ENCODE measurements around the gene CHRNA4. TPM values are rescaled to one million over a fixed set of nuclear protein-coding genes. Genes with fewer than 3 reads are reported as not detected.

CHRNA4 gene
- total and polyA plus RNA-seq, 2 of the 4 experiments (the other 2 are of a cell fraction), result not detected

- H3K9me1 ChIP-seq (ENCODE audit: insufficient read depth, low read length), result no peaks in the 10 kb centered on the region
- no peak overlapping the region for H3K9ac ChIP-seq (ENCODE audit: low read depth, low read length)
- dilution Hi-C loops (cut with HindIII; ENCODE audit: low sequenced_read_pairs, unreplicated experiment), result no loop called here
- H3K56ac ChIP-seq (ENCODE audit: extremely low read depth, insufficient read depth, low read length), result no peak overlapping the region
- no peak overlapping the region for H3K4me2 ChIP-seq (ENCODE audit: low read depth, low read length)
- ATAC-seq (ENCODE audit: low read depth), result no peak
- intact Hi-C loops (cut with micrococcal nuclease), result no loop called here
- no peak overlapping the region for H4K8ac ChIP-seq (ENCODE audit: low read depth in 2 of 2, low read length in 2 of 2)
- DNase-seq, result no peak
- no peaks in the 10 kb centered on the region for H3K4me1 ChIP-seq (ENCODE audit: control insufficient read depth, insufficient read depth, low read length)
- BruUV-seq (replicated peaks), result no TSS peak
- no peak overlapping the region for H2AK9ac ChIP-seq (replicated peaks; ENCODE audit: low read depth, low read length, poor library complexity)
- no peak overlapping the region for H2BK20ac ChIP-seq (ENCODE audit: low read depth, low read length)
- H3K4ac ChIP-seq (ENCODE audit: low read depth, low read length), result no peak overlapping the region
- no peak overlapping the region for H2AK5ac ChIP-seq (ENCODE audit: low read depth, low read length)
- no peak overlapping the region for H4K91ac ChIP-seq (ENCODE audit: insufficient read depth, low read depth, low read length)
- H3K18ac ChIP-seq (ENCODE audit: low read depth, low read length), result no peak overlapping the region
- no peak overlapping the region for H2BK5ac ChIP-seq (ENCODE audit: low read depth, low read length, poor library complexity, severe bottlenecking)
- no peak for TF ChIP-seq CEBPB (IDR thresholded peaks at IDR 0.05; ENCODE audit: low read depth, low read length)
- no peak for TF ChIP-seq BHLHE40 (IDR thresholded peaks at IDR 0.05; ENCODE audit: low read depth, low read length)
- TF ChIP-seq, protein P1, sequence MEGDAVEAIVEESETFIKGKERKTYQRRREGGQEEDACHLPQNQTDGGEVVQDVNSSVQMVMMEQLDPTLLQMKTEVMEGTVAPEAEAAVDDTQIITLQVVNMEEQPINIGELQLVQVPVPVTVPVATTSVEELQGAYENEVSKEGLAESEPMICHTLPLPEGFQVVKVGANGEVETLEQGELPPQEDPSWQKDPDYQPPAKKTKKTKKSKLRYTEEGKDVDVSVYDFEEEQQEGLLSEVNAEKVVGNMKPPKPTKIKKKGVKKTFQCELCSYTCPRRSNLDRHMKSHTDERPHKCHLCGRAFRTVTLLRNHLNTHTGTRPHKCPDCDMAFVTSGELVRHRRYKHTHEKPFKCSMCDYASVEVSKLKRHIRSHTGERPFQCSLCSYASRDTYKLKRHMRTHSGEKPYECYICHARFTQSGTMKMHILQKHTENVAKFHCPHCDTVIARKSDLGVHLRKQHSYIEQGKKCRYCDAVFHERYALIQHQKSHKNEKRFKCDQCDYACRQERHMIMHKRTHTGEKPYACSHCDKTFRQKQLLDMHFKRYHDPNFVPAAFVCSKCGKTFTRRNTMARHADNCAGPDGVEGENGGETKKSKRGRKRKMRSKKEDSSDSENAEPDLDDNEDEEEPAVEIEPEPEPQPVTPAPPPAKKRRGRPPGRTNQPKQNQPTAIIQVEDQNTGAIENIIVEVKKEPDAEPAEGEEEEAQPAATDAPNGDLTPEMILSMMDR (conservative IDR thresholded peaks at IDR 0.05; ENCODE audit: low read depth, low read length), result no peak
- no peak for TF ChIP-seq RFX5 (IDR thresholded peaks at IDR 0.05; ENCODE audit: low read depth, low read length)
- TF ChIP-seq NFE2L2 (IDR thresholded peaks at IDR 0.05; ENCODE audit: low read depth, low read length), result no peak
- TF ChIP-seq MAZ (IDR thresholded peaks at IDR 0.05; ENCODE audit: borderline replicate concordance, low read depth, low read length), result no peak
- TF ChIP-seq MAFK (IDR thresholded peaks at IDR 0.05; ENCODE audit: low read depth, low read length), result no peak
- TF ChIP-seq ELK1 (IDR thresholded peaks at IDR 0.05; ENCODE audit: borderline replicate concordance, low read depth, low read length), result no peak
- ChIA-PET CTCF (no interaction called here), POLR2A (ENCODE audit: unreplicated experiment) (no interaction called here)
- 79% methylated on average over 4 of the region's 25 CpGs; no CpG with 5 or more reads in 1 of the 2 experiments for WGBS, 2 experiments (ENCODE audit: extremely low coverage in 2 of 2, insufficient read length in 1 of 2)
- H3K27me3 ChIP-seq (ENCODE audit: control insufficient read depth, insufficient read depth, low read length), result peaks cover 4% of the 10 kb centered on the region; the same call in 1 of the 2 replicates
- no peak overlapping the region for H2BK120ac ChIP-seq (ENCODE audit: low read depth, low read length)
- H3K79me1 ChIP-seq (ENCODE audit: low read depth in 1 of 2, low read length in 2 of 2), result no peaks in the 10 kb centered on the region
- peaks cover 3% of the 10 kb centered on the region; the same call in 1 of the 2 replicates for H3K9me3 ChIP-seq (ENCODE audit: control insufficient read depth, insufficient read depth, low read length)
- in situ Hi-C loops (cut with MboI; ENCODE audit: low sequenced_read_pairs), result no loop called here
- no peak overlapping the region for H4K5ac ChIP-seq (ENCODE audit: low read depth, low read length)
- H3K27ac ChIP-seq (ENCODE audit: insufficient read depth, low read length), result no peak overlapping the region
- no peak overlapping the region for H3K4me3 ChIP-seq (ENCODE audit: insufficient read depth, low read depth, low read length)
- no peak overlapping the region for H3K23ac ChIP-seq (ENCODE audit: low read depth, low read length)
- no peak overlapping the region for H2AFZ ChIP-seq (replicated peaks; ENCODE audit: low read length, poor library complexity)
- H2BK15ac ChIP-seq (ENCODE audit: low read depth, low read length), result no peak overlapping the region
- H3K14ac ChIP-seq (replicated peaks; ENCODE audit: low read depth, low read length), result no peak overlapping the region
- H3K36me3 ChIP-seq (ENCODE audit: control insufficient read depth, insufficient read depth, low read length), result no peaks in the 10 kb centered on the region
- no peaks in the 10 kb centered on the region for H4K20me1 ChIP-seq (ENCODE audit: insufficient read depth, low read length)
Measured at GRCh38 chr20:63354636-63355350, 6.4 kb downstream of the CHRNA4 start.
